ENCODE data around the gene RPS6KA1. TPM values are rescaled to one million over a fixed set of nuclear protein-coding genes. Genes with fewer than 3 reads are reported as not detected.
A peak's percentile ranks its signal among the peaks of the same experiment; 100 is the strongest.

RPS6KA1 gene
- total and polyA plus RNA-seq, 2 of the 4 experiments (the other 2 are of a cell fraction), result 3.6 to 6.3 TPM

DNA sequence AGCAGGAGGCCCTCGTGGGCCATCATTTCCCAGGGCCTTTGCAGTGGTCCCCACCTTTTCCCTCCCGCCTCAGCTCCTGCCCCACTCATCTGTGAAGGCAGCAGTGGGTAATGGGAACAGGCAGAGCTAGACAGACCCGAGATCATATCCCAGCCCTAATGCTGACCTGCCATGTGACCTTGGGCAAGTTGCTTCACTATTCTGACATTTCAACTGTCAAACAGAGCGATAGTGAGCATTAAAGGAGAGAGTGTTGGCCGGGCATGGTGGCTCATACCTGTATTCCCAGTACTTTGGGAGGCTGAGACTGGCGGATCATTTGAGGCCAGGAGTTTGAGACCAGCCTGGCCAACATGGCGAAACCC is 51.7 kb downstream of the RPS6KA1 start:
- Histone ChIP-seq H4K20me1 (ENCODE audit: insufficient read depth, low read length) (no peaks in the 10 kb centered on the region), H3K27ac (ENCODE audit: insufficient read depth, low read length) (no peak overlapping the region), H3K9me3 (ENCODE audit: control insufficient read depth, insufficient read depth, low read length) (no peaks in the 10 kb centered on the region), H3K79me1 (ENCODE audit: low read depth in 1 of 2, low read length in 2 of 2) (no peaks in the 10 kb centered on the region), H2AK5ac (ENCODE audit: low read depth, low read length) (0 out of 2 replicates have a peak overlapping the region, but pooled peaks have one; percentile 16), H4K91ac (ENCODE audit: insufficient read depth, low read depth, low read length) (no peak overlapping the region), H2AFZ (replicated peaks; ENCODE audit: low read length, poor library complexity) (peak overlapping the region; percentile 24), H3K4ac (ENCODE audit: low read depth, low read length) (no peak overlapping the region), H2BK5ac (ENCODE audit: low read depth, low read length, poor library complexity, severe bottlenecking) (no peak overlapping the region), H4K8ac (ENCODE audit: low read depth in 2 of 2, low read length in 2 of 2) (no peak overlapping the region), H3K4me3 (ENCODE audit: insufficient read depth, low read depth, low read length) (no peak overlapping the region), H2BK120ac (ENCODE audit: low read depth, low read length) (no peak overlapping the region), H3K23ac (ENCODE audit: low read depth, low read length) (no peak overlapping the region), H3K18ac (ENCODE audit: low read depth, low read length) (no peak overlapping the region), H3K36me3 (ENCODE audit: control insufficient read depth, insufficient read depth, low read length) (no peaks in the 10 kb centered on the region), H2AK9ac (replicated peaks; ENCODE audit: low read depth, low read length, poor library complexity) (no peak overlapping the region), H2BK20ac (ENCODE audit: low read depth, low read length) (no peak overlapping the region), H3K4me1 (ENCODE audit: control insufficient read depth, insufficient read depth, low read length) (peaks cover 4% of the 10 kb centered on the region; the same call in 1 of the 2 replicates), H3K27me3 (ENCODE audit: control insufficient read depth, insufficient read depth, low read length) (peaks cover 7% of the 10 kb centered on the region; the same call in 1 of the 2 replicates), H3K14ac (replicated peaks; ENCODE audit: low read depth, low read length) (no peak overlapping the region), H2BK15ac (ENCODE audit: low read depth, low read length) (no peak overlapping the region), H4K5ac (ENCODE audit: low read depth, low read length) (no peak overlapping the region), H3K9me1 (ENCODE audit: insufficient read depth, low read length) (peaks cover 12% of the 10 kb centered on the region; the same call in 1 of the 2 replicates), H3K4me2 (ENCODE audit: low read depth, low read length) (no peak overlapping the region), H3K56ac (ENCODE audit: extremely low read depth, insufficient read depth, low read length) (no peak overlapping the region), H3K9ac (ENCODE audit: low read depth, low read length) (no peak overlapping the region)
- dilution Hi-C loops (cut with HindIII; ENCODE audit: low sequenced_read_pairs, unreplicated experiment), result loop anchor here (25.0 kb wide), 1 partner anchor 206 kb away; the partner anchor contains the start of gene PIGV
- DNase-seq (no peak), ATAC-seq (ENCODE audit: low read depth) (no peak)
- intact Hi-C loops (cut with micrococcal nuclease), result no loop called here
- TF ChIP-seq RFX5 (IDR thresholded peaks at IDR 0.05; ENCODE audit: low read depth, low read length) (no peak), SMC3 (IDR thresholded peaks at IDR 0.05; ENCODE audit: low read depth, low read length) (no peak), MAZ (IDR thresholded peaks at IDR 0.05; ENCODE audit: borderline replicate concordance, low read depth, low read length) (no peak), BHLHE40 (IDR thresholded peaks at IDR 0.05; ENCODE audit: low read depth, low read length) (no peak), MXI1 (IDR thresholded peaks at IDR 0.05; ENCODE audit: borderline replicate concordance, low read depth, low read length) (no peak), RCOR1 (IDR thresholded peaks at IDR 0.05; ENCODE audit: insufficient replicate concordance, low read length) (no peak), CHD1 (IDR thresholded peaks at IDR 0.05; ENCODE audit: low read depth, low read length) (no peak), RAD21 (IDR thresholded peaks at IDR 0.05; ENCODE audit: low read length) (no peak), CEBPB (IDR thresholded peaks at IDR 0.05; ENCODE audit: low read depth, low read length) (no peak), POLR2A (IDR thresholded peaks at IDR 0.05; ENCODE audit: low read depth, low read length) (no peak), NFE2L2 (IDR thresholded peaks at IDR 0.05; ENCODE audit: low read depth, low read length) (no peak), FOS (IDR thresholded peaks at IDR 0.05; ENCODE audit: low read depth, low read length) (no peak), MAFK (IDR thresholded peaks at IDR 0.05; ENCODE audit: low read depth, low read length) (no peak)
- TF ChIP-seq, protein P1, sequence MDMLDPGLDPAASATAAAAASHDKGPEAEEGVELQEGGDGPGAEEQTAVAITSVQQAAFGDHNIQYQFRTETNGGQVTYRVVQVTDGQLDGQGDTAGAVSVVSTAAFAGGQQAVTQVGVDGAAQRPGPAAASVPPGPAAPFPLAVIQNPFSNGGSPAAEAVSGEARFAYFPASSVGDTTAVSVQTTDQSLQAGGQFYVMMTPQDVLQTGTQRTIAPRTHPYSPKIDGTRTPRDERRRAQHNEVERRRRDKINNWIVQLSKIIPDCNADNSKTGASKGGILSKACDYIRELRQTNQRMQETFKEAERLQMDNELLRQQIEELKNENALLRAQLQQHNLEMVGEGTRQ (IDR thresholded peaks at IDR 0.05; ENCODE audit: low read depth, low read length), result no peak
- TF ChIP-seq, protein P2, sequence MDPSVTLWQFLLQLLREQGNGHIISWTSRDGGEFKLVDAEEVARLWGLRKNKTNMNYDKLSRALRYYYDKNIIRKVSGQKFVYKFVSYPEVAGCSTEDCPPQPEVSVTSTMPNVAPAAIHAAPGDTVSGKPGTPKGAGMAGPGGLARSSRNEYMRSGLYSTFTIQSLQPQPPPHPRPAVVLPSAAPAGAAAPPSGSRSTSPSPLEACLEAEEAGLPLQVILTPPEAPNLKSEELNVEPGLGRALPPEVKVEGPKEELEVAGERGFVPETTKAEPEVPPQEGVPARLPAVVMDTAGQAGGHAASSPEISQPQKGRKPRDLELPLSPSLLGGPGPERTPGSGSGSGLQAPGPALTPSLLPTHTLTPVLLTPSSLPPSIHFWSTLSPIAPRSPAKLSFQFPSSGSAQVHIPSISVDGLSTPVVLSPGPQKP (IDR thresholded peaks at IDR 0.05; ENCODE audit: borderline replicate concordance, low read depth, low read length), result no peak
- TF ChIP-seq, protein P3, sequence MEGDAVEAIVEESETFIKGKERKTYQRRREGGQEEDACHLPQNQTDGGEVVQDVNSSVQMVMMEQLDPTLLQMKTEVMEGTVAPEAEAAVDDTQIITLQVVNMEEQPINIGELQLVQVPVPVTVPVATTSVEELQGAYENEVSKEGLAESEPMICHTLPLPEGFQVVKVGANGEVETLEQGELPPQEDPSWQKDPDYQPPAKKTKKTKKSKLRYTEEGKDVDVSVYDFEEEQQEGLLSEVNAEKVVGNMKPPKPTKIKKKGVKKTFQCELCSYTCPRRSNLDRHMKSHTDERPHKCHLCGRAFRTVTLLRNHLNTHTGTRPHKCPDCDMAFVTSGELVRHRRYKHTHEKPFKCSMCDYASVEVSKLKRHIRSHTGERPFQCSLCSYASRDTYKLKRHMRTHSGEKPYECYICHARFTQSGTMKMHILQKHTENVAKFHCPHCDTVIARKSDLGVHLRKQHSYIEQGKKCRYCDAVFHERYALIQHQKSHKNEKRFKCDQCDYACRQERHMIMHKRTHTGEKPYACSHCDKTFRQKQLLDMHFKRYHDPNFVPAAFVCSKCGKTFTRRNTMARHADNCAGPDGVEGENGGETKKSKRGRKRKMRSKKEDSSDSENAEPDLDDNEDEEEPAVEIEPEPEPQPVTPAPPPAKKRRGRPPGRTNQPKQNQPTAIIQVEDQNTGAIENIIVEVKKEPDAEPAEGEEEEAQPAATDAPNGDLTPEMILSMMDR (conservative IDR thresholded peaks at IDR 0.05; ENCODE audit: low read depth, low read length), result no peak
- BruUV-seq (replicated peaks), result no TSS peak
- ChIA-PET CTCF (no interaction called here), POLR2A (ENCODE audit: unreplicated experiment) (no interaction called here)
- 100% methylated on average over 1 of the region's 7 CpGs; no CpG with 5 or more reads in 1 of the 2 experiments for WGBS, 2 experiments (ENCODE audit: extremely low coverage in 2 of 2, insufficient read length in 1 of 2)
- in situ Hi-C loops (cut with MboI; ENCODE audit: low sequenced_read_pairs), result no loop called here
